Stomach (tissue), 9 donors: ENCODE data around the gene ANKRD11. TPM values are rescaled to one million over a fixed set of nuclear protein-coding genes. Genes with fewer than 3 reads are reported as not detected.

Experiments used
- DNase-seq, 2 donors: peaks; one replicate each; pipeline versions ENCODE4 v3.0.0 to v3.0.0-alpha.2; 2013 to 2019
- H3K27ac ChIP-seq, 5 donors: fragments of 200-600 bp in 4 of 5; sonication (generic) in 4 of 5; one replicate each; pipeline ENCODE4 v1.5.1; 2013 to 2019; ENCODE audit warnings: mild to moderate bottlenecking in 1 of 5, moderate library complexity in 1 of 5
- H3K27me3 ChIP-seq, 3 donors: fragments of 200-600 bp; sonication (generic); one replicate each; pipeline ENCODE4 v1.5.1; 2017 to 2019; ENCODE audit warnings: mixed run types in 1 of 3
- H3K36me3 ChIP-seq, 4 donors: fragments of 200-600 bp; sonication (generic); 1 replicate in 3 of 4; 2 replicates in 1 of 4; pipeline ENCODE4 v1.5.1; 2016 to 2019
- H3K4me1 ChIP-seq, 4 donors: fragments of 200-600 bp; sonication (generic); one replicate each; pipeline ENCODE4 v1.5.1; 2016 to 2019
- H3K4me3 ChIP-seq, 4 donors: fragments of 200-600 bp; sonication (generic) in 3 of 4; one replicate each; pipeline ENCODE4 v1.5.1; 2016 to 2019; ENCODE audit warnings: mild to moderate bottlenecking in 1 of 4
- H3K9me3 ChIP-seq, 4 donors: fragments of 200-600 bp; sonication (generic); one replicate each; pipeline ENCODE4 v1.5.1; 2016 to 2019
- EP300 ChIP-seq: sonication (generic); formaldehyde crosslinking; IDR thresholded peaks from one replicate; pipeline ENCODE4 v1.6.1; 2017; ENCODE audit warnings: antibody characterized with exemption
- POLR2A ChIP-seq, 4 donors: fragments of 450-650 bp; IDR thresholded peaks; one replicate each; pipeline ENCODE4 v1.6.1; 2016; ENCODE audit warnings: antibody characterized with exemption in 4 of 4, control low read depth in 2 of 4, mild to moderate bottlenecking in 1 of 4, moderate library complexity in 1 of 4
- POLR2AphosphoS5 ChIP-seq, 3 donors: sonication (generic); formaldehyde crosslinking; IDR thresholded peaks; one replicate each; pipeline ENCODE4 v1.6.1; 2016; ENCODE audit warnings: antibody characterized with exemption in 3 of 3
- WGBS, 5 donors: extraction: QIAGEN DNeasy Blood & Tissue Kit in 3 of 5; methylation state at CpG; one replicate each; pipeline versions ENCODE4 v1.1.5 to v1.1.7; 2013 to 2018; 5-methylcytosine and 5-hydroxymethylcytosine counted together
- intact Hi-C: fragments of 100-400 bp; cut with DNase I; formaldehyde crosslinking; loops from one replicate; pipeline ENCODE4 v1.15.1; 2023; ENCODE audit warnings: low total_unique reads
- polyA plus RNA-seq, 3 donors: library from polyadenylated mRNA; stranded (reverse); fragments of 200-250 nt; gene quantifications; one replicate each; pipeline ENCODE4 v1.2.3, GENCODE V29; 2013
- total RNA-seq, 5 donors: library from RNA; depleted of rRNA; stranded (reverse); fragments of >200 nt; gene quantifications; one replicate each; pipeline versions ENCODE4 v1.1.0 to v1.2.3, GENCODE V29; 2014 to 2016
- TF ChIP-seq, protein P1 (sequence below), 7 experiments: fragments of 450-650 bp in 4 of 7; fragments of 200-600 bp in 3 of 7; sonication (generic) in 3 of 7; IDR thresholded peaks; one replicate each; pipeline ENCODE4 v1.5.1; 2016 to 2019; ENCODE audit warnings: antibody characterized with exemption in 7 of 7, control low read depth in 2 of 7, mild to moderate bottlenecking in 1 of 7
- donor health status: healthy with polysubstance abuse.
- donor health status: Bipolar disorder and iron deficiency.
- donor health status: healthy.

The ANKRD11 gene
- total and polyA plus RNA-seq, 8 donors = 25.4 to 350 (median 88.7) TPM

DNA sequence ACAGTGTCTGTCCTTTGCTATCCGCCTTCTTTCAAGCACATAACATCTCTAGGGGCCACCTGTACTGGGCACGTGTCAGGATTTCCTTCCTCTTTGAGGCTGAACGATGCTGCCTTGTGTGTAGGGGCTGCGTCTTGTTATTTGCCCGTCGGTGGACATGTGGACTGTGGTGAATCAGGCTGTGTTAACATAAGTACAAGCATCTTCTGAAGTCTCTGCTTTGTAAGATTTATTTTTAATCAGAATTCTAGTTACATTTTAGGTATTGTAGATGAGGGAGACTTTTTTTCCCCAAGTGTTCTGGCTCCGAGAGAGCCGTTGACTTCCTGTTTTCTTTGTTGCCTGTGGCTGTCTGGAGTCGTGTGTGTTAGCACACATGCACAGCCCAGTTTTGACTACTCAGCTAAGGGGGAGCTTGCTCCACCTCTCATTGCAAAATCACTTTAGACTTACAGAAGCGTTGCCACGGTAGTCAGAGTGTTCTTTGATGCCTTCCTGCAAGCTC, 43.9 kb upstream of the ANKRD11 start:
- no peak overlapping the region for H3K4me3 ChIP-seq
- no peaks in the 10 kb centered on the region for H3K27me3 ChIP-seq
- intact Hi-C loops = no loop called here
- WGBS, 5 donors = 65 to 70% (median 69%) methylated on average over 11 of the region's 11 CpGs
- no peak for TF ChIP-seq POLR2A (IDR thresholded peaks at IDR 0.05)
- no peak for TF ChIP-seq POLR2AphosphoS5 (IDR thresholded peaks at IDR 0.05)
- no peak for TF ChIP-seq EP300
- TF ChIP-seq, protein P1, sequence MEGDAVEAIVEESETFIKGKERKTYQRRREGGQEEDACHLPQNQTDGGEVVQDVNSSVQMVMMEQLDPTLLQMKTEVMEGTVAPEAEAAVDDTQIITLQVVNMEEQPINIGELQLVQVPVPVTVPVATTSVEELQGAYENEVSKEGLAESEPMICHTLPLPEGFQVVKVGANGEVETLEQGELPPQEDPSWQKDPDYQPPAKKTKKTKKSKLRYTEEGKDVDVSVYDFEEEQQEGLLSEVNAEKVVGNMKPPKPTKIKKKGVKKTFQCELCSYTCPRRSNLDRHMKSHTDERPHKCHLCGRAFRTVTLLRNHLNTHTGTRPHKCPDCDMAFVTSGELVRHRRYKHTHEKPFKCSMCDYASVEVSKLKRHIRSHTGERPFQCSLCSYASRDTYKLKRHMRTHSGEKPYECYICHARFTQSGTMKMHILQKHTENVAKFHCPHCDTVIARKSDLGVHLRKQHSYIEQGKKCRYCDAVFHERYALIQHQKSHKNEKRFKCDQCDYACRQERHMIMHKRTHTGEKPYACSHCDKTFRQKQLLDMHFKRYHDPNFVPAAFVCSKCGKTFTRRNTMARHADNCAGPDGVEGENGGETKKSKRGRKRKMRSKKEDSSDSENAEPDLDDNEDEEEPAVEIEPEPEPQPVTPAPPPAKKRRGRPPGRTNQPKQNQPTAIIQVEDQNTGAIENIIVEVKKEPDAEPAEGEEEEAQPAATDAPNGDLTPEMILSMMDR (IDR thresholded peaks at IDR 0.05) = no peak
- H3K4me1 ChIP-seq = peaks cover 0 to 24% (median 0%) of the 10 kb centered on the region in 4 donors
- peak in 1 of 2 donors; percentile 62 for DNase-seq
- H3K9me3 ChIP-seq = no peaks in the 10 kb centered on the region
- peaks cover 75 to 99% (median 96%) of the 10 kb centered on the region in 4 donors for H3K36me3 ChIP-seq
- peak overlapping the region in 2 of 5 donors; percentile 53 to 57 for H3K27ac ChIP-seq

DNA sequence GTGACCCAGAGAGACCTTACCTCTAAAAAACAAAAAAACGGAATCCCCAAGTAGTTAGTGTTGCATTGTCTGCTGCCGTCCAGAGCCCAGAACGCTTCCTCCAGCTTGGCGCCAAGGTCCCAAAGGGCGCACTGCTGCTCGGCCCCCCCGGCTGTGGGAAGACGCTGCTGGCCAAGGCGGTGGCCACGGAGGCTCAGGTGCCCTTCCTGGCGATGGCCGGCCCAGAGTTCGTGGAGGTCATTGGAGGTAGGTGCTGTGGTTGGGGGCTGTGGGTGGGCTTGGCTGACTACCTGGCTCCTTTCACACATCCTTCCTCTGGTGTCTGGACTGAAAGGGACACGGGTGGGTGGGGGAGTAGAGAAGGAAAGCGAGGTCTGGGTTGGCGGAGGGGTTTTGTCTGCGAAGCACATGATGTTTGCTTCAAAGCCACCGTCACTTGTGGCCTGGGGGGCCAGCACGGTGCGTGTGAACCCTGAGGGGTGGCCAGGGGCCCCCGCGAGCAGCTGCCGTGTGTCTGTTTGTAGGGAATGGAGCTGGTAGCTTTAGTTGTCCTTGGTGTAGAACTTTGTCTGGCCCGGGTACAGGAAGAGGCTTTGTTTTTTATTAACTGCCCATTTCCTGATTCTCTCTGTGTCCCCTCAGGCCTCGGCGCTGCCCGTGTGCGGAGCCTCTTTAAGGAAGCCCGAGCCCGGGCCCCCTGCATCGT, 41.6 kb upstream of the ANKRD11 start:
- TF ChIP-seq EP300 (no peak), POLR2A (IDR thresholded peaks at IDR 0.05) (no peak), POLR2AphosphoS5 (IDR thresholded peaks at IDR 0.05) (no peak)
- TF ChIP-seq, protein P1 (IDR thresholded peaks at IDR 0.05) = no peak

DNA sequence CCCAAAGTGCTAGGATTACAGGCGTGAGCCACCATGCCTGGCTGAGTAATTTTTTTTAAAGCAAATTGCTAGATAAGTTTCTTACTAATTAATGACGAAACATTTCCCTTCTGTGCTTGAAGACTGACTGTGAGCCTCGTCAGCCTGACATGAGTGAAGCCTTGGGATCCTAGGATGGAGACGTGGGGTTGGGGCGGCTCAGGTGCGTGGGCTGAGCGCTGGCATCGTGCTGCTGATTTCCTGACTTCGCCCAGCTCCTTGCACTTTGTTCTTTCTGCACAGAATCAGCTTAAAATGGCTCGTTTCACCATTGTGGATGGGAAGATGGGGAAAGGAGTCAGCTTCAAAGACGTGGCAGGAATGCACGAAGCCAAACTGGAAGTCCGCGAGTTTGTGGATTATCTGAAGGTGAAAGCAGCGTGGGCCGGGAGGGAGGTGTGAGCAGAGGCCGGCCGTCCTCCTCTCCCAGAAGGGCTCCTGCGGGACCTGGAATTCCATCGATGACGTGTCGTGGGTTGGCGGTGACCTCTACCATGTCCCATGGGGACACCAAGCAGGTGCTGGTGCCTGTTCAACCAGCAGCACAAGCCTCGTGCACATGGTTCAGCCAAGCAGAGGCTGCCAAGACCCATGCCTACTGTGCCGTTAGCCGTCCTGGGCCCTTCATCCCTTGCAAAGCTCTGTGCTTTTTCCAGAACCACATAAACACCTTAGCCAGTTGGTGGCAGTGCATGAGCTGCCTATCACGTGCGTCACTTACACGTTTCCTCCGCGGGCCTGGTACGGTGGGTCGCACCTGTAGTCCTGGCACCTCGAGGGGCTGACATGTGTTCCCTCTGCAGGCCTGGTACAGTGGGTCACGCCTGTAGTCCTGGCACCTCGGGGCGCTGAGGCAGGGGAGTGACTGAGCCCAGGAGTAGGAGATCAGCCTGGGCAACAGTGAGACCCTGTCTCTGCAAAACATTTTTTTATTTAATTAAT, 40.3 kb upstream of the ANKRD11 start:
- WGBS, 5 donors = 92 to 94% (median 93%) methylated on average over 37 of the region's 37 CpGs
- Histone ChIP-seq H3K4me3 (no peak overlapping the region), H3K9me3 (no peaks in the 10 kb centered on the region), H3K27me3 (no peaks in the 10 kb centered on the region), H3K27ac (no peak overlapping the region), H3K4me1 (peaks cover 0 to 20% (median 0%) of the 10 kb centered on the region in 4 donors), H3K36me3 (peaks cover 78 to 100% (median 100%) of the 10 kb centered on the region in 4 donors)
- TF ChIP-seq EP300 (no peak), POLR2A (IDR thresholded peaks at IDR 0.05) (no peak), POLR2AphosphoS5 (IDR thresholded peaks at IDR 0.05) (no peak)
- TF ChIP-seq, protein P1 (IDR thresholded peaks at IDR 0.05) = no peak
- intact Hi-C loops = no loop called here
- no peak for DNase-seq

More for the DNA sequence above, 41.6 kb upstream of the ANKRD11 start:
- DNase-seq = no peak
- peaks cover 0 to 24% (median 0%) of the 10 kb centered on the region in 4 donors for H3K4me1 ChIP-seq
- H3K9me3 ChIP-seq = no peaks in the 10 kb centered on the region
- H3K36me3 ChIP-seq = peaks cover 78 to 99% (median 96%) of the 10 kb centered on the region in 4 donors
- no peaks in the 10 kb centered on the region for H3K27me3 ChIP-seq
- peak overlapping the region in 1 of 5 donors; percentile 3 for H3K27ac ChIP-seq
- 88 to 94% (median 91%) methylated on average over 31 of the region's 31 CpGs for WGBS, 5 donors
- no peak overlapping the region for H3K4me3 ChIP-seq
- intact Hi-C loops = no loop called here

DNA sequence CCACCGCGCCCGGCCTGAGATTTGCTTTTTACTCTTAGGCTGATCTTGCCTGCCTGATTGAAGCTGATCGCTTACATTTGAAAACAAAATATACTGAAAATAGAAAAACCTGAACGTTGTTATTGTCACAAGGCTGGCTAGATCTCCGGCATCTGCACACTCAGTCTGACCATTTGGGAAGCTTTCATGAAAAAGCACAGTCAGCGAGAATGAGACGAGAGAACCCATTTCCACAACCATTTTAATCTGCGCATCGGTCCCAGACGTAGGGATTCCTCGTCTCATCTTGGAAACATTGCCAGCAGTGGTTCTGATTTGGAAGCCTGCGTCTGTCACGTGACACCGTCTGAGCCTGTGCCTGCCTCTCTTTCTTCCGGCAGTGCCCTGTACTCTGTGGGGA, 38.7 kb upstream of the ANKRD11 start:
- no peak for TF ChIP-seq POLR2AphosphoS5 (IDR thresholded peaks at IDR 0.05)
- TF ChIP-seq POLR2A (IDR thresholded peaks at IDR 0.05) = no peak
- no peak for TF ChIP-seq EP300
- TF ChIP-seq, protein P1 (IDR thresholded peaks at IDR 0.05) = no peak
- peaks cover 81 to 100% (median 100%) of the 10 kb centered on the region in 4 donors for H3K36me3 ChIP-seq
- DNase-seq = no peak

More for the DNA sequence above, 38.7 kb upstream of the ANKRD11 start:
- Histone ChIP-seq H3K9me3 (no peaks in the 10 kb centered on the region), H3K27me3 (no peaks in the 10 kb centered on the region), H3K4me1 (peaks cover 0 to 10% (median 0%) of the 10 kb centered on the region in 4 donors), H3K4me3 (no peak overlapping the region), H3K27ac (no peak overlapping the region)
- 84 to 92% (median 87%) methylated on average over 16 of the region's 16 CpGs for WGBS, 5 donors
- intact Hi-C loops = no loop called here
